PC-9 (cell line): Measurements from ENCODE around the gene KIAA1958. TPM values are rescaled to one million over a fixed set of nuclear protein-coding genes. Genes with fewer than 3 reads are reported as not detected.

ENCODE experiments used
- BruUV-seq: library from RNA; stranded (reverse); fragments of 400-500 nt; replicated peaks from 2 replicates; lab custom pipeline; 2021; lab: Mats Ljungman, UMichigan
- CTCF ChIA-PET: fragments of 300-600 bp; sonication (Branson Sonifier 250); formaldehyde crosslinking; loops from one replicate; lab custom pipeline; 2022; ENCODE audit warnings: antibody characterized with exemption; lab: Charles Lee
- POLR2A ChIA-PET: fragments of 300-600 bp; sonication (Branson Sonifier 250); formaldehyde crosslinking; loops from one replicate; lab custom pipeline; 2022; ENCODE audit warnings: antibody characterized with exemption; ENCODE audit not compliant: unreplicated experiment; lab: Charles Lee
- DNase-seq, 2 experiments: peaks; one replicate each; pipeline versions ENCODE4 v3.0.0 to v3.0.0-alpha.2; 2015 to 2022; ENCODE audit warnings: mixed read lengths in 1 of 2
- H2AFZ ChIP-seq: fragments of 200-600 bp; sonication (generic); 2 replicates; pipeline ENCODE4 v1.8.1; 2017; ENCODE audit warnings: antibody characterized with exemption
- H3F3A ChIP-seq: fragments of 200-600 bp; sonication (generic); 2 replicates; pipeline ENCODE4 v1.8.1; 2017; ENCODE audit warnings: antibody characterized with exemption, mild to moderate bottlenecking, low read depth; ENCODE audit not compliant: insufficient read depth
- H3K27ac ChIP-seq: fragments of 200-600 bp; sonication (generic); 2 replicates; pipeline ENCODE4 v1.6.1; 2016; ENCODE audit warnings: mixed run types
- H3K27me3 ChIP-seq: fragments of 200-600 bp; sonication (generic); 2 replicates; pipeline ENCODE4 v1.6.1; 2016; ENCODE audit warnings: low read depth, mixed run types; ENCODE audit not compliant: insufficient read depth
- H3K36me3 ChIP-seq: fragments of 200-600 bp; sonication (generic); 2 replicates; pipeline ENCODE4 v1.6.1; 2016; ENCODE audit warnings: low read depth, mixed run types
- H3K4me1 ChIP-seq: fragments of 200-600 bp; sonication (generic); replicated peaks from 2 replicates; pipeline ENCODE4 v1.6.1; 2016; ENCODE audit warnings: mixed run types; ENCODE audit not compliant: insufficient read depth
- H3K4me2 ChIP-seq: fragments of 200-600 bp; sonication (generic); 2 replicates; pipeline ENCODE4 v1.6.1; 2017; ENCODE audit warnings: mixed run types
- H3K4me3 ChIP-seq: fragments of 200-600 bp; sonication (generic); 2 replicates; pipeline ENCODE4 v1.6.1; 2016; ENCODE audit warnings: mixed run types
- H3K79me2 ChIP-seq: fragments of 200-600 bp; sonication (generic); 2 replicates; pipeline ENCODE4 v1.6.1; 2017; ENCODE audit warnings: low read depth, mixed run types
- H3K9me2 ChIP-seq: fragments of 200-600 bp; sonication (generic); 2 replicates; pipeline ENCODE4 v1.8.1; 2017; ENCODE audit warnings: mild to moderate bottlenecking; ENCODE audit not compliant: insufficient read depth
- H3K9me3 ChIP-seq: fragments of 200-600 bp; sonication (generic); 2 replicates; pipeline ENCODE4 v1.8.1; 2016; ENCODE audit warnings: low read depth; ENCODE audit not compliant: insufficient read depth
- H4K20me1 ChIP-seq: fragments of 200-600 bp; sonication (generic); 2 replicates; pipeline ENCODE4 v1.8.1; 2017; ENCODE audit not compliant: insufficient read depth
- EZH2 ChIP-seq: fragments of 200-600 bp; sonication (generic); IDR thresholded peaks from 2 replicates; pipeline ENCODE4 v1.8.0; 2017; ENCODE audit warnings: antibody characterized with exemption, low read depth
- intact Hi-C: fragments of 100-400 bp; cut with micrococcal nuclease; formaldehyde crosslinking; loops from one replicate; pipeline ENCODE4 v1.10.0; 2022; ENCODE audit not compliant: unreplicated experiment
- total RNA-seq: library from RNA; stranded (reverse); gene quantifications from 2 replicates; pipeline ENCODE4 v1.2.3, GENCODE V29; 2021
- TF ChIP-seq, protein P1 (sequence below): fragments of 200-600 bp; sonication (generic); conservative IDR thresholded peaks from 2 replicates; pipeline ENCODE4 v1.6.1; 2017; ENCODE audit warnings: mixed run types, antibody characterized with exemption, mild to moderate bottlenecking, moderate library complexity

The KIAA1958 gene
- total RNA-seq, 1 experiment from 2014 or later: 19.5 TPM

DNA sequence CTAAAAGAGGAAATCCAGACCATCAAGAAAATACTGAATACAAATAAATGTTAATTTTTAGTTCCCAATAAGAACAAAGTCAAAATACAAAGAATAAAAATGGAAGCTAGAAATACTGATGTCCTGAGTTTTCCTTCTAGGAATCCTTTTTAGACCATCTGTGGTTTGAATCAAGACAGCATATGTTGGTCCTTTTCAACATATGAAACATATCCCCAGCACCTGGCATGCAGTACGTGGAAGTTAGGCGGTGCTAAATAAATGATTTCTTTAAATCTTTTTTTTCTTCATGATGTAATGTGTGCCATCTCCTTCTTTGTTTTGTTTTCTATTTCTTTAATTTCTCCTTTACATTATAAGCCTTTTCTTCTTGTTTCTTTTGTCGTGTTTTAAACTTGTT lies 34.0 kb downstream of the KIAA1958 start:
- TF ChIP-seq, protein P1, sequence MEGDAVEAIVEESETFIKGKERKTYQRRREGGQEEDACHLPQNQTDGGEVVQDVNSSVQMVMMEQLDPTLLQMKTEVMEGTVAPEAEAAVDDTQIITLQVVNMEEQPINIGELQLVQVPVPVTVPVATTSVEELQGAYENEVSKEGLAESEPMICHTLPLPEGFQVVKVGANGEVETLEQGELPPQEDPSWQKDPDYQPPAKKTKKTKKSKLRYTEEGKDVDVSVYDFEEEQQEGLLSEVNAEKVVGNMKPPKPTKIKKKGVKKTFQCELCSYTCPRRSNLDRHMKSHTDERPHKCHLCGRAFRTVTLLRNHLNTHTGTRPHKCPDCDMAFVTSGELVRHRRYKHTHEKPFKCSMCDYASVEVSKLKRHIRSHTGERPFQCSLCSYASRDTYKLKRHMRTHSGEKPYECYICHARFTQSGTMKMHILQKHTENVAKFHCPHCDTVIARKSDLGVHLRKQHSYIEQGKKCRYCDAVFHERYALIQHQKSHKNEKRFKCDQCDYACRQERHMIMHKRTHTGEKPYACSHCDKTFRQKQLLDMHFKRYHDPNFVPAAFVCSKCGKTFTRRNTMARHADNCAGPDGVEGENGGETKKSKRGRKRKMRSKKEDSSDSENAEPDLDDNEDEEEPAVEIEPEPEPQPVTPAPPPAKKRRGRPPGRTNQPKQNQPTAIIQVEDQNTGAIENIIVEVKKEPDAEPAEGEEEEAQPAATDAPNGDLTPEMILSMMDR: no peak
- no peak for TF ChIP-seq EZH2
- no peak overlapping the region for H2AFZ ChIP-seq
- H3K79me2 ChIP-seq: peaks cover 6% of the 10 kb centered on the region; the same call in 1 of the 2 replicates
- no peak overlapping the region for H3K27ac ChIP-seq
- H3K36me3 ChIP-seq: no peaks in the 10 kb centered on the region
- peaks cover 4% of the 10 kb centered on the region; the same call in 1 of the 2 replicates for H4K20me1 ChIP-seq
- no peaks in the 10 kb centered on the region for H3K9me3 ChIP-seq
- H3K4me3 ChIP-seq: no peak overlapping the region
- ChIA-PET CTCF (no interaction called here), POLR2A (interaction anchor here (0.7 kb wide), 1 partner anchor 125 kb away, joined by 3 read pairs; no protein-coding TSS in a partner anchor)
- no peak overlapping the region for H3K4me2 ChIP-seq
- H3K9me2 ChIP-seq: no peaks in the 10 kb centered on the region
- no peaks in the 10 kb centered on the region for H3F3A ChIP-seq
- no peak for DNase-seq
- no TSS peak for BruUV-seq
- H3K27me3 ChIP-seq: no peaks in the 10 kb centered on the region
- no peaks in the 10 kb centered on the region for H3K4me1 ChIP-seq
- intact Hi-C loops: no loop called here

GRCh38 chr9:112526973-112527372 lies 40.3 kb downstream of the KIAA1958 start:
- Histone ChIP-seq H3K36me3 (no peaks in the 10 kb centered on the region), H3F3A (no peaks in the 10 kb centered on the region), H3K4me2 (no peak overlapping the region), H4K20me1 (peaks cover 4% of the 10 kb centered on the region; the same call in 1 of the 2 replicates), H2AFZ (no peak overlapping the region), H3K4me1 (no peaks in the 10 kb centered on the region), H3K4me3 (no peak overlapping the region), H3K27me3 (no peaks in the 10 kb centered on the region), H3K27ac (no peak overlapping the region), H3K9me3 (no peaks in the 10 kb centered on the region), H3K9me2 (no peaks in the 10 kb centered on the region), H3K79me2 (peaks cover 9% of the 10 kb centered on the region)
- DNase-seq: no peak
- TF ChIP-seq, protein P1: no peak
- TF ChIP-seq EZH2: no peak
- ChIA-PET POLR2A (no interaction called here), CTCF (interaction anchor here (0.7 kb wide), 1 partner anchor 82 kb away, joined by 3 read pairs; no protein-coding TSS in a partner anchor)
- intact Hi-C loops: no loop called here
- BruUV-seq: no TSS peak

GRCh38 chr9:112527959-112528358 lies 41.3 kb downstream of the KIAA1958 start:
- intact Hi-C loops: no loop called here
- ChIA-PET CTCF (no interaction called here), POLR2A (no interaction called here)
- no peaks in the 10 kb centered on the region for H3K4me1 ChIP-seq
- BruUV-seq: no TSS peak
- H3F3A ChIP-seq: no peaks in the 10 kb centered on the region
- H4K20me1 ChIP-seq: peaks cover 4% of the 10 kb centered on the region; the same call in 1 of the 2 replicates
- no peak overlapping the region for H3K4me2 ChIP-seq
- H3K79me2 ChIP-seq: peaks cover 6% of the 10 kb centered on the region; the same call in 1 of the 2 replicates
- no peak overlapping the region for H2AFZ ChIP-seq
- H3K36me3 ChIP-seq: no peaks in the 10 kb centered on the region
- H3K9me3 ChIP-seq: no peaks in the 10 kb centered on the region
- no peak for DNase-seq
- no peaks in the 10 kb centered on the region for H3K9me2 ChIP-seq
- TF ChIP-seq, protein P1: no peak
- TF ChIP-seq EZH2: no peak
- H3K4me3 ChIP-seq: no peak overlapping the region
- no peaks in the 10 kb centered on the region for H3K27me3 ChIP-seq
- H3K27ac ChIP-seq: no peak overlapping the region
